ENCODE data around the gene MAST4.

DNA sequence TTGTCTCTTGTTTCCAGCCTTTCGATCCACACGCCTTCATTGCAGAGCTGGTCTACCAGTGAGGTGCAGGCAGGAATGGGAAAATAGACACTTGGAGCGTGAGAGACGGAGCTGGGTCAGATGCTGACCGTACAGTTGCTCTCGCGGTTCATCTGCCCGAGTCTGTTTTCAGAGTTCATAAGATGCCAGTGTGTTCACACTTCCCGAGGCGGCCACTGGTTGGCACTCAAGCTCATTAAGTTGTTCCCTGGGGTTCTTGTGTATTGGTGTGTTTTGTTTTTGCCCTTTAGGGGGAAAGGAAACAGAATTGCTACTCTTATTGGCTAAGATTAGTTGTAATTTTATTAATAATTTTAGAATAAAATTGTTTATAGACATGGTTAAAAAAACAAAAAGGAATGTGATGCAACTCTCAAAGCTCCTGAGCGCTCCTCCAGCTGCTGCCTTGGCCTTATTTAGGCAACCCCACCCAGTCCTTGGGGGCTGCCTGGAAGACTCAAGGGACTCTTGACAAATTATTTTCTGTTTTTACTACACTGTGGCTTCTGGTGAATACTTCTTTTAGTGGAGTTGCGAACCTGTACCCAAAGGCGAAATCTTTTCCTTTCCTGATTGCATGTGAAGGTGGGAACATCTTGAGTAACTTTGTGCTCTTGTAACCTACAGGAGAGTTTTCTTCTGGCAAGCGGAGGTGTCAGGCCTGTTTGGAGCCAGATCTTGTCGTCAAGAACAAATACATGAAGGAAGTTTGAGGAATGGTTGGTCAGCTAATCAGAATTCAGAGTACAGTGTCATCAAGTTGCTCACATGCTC lies 146.1 kb downstream of the MAST4 start:
- no peak for TF ChIP-seq POLR2A (IDR thresholded peaks at IDR 0.05)
- TF ChIP-seq, protein P1, sequence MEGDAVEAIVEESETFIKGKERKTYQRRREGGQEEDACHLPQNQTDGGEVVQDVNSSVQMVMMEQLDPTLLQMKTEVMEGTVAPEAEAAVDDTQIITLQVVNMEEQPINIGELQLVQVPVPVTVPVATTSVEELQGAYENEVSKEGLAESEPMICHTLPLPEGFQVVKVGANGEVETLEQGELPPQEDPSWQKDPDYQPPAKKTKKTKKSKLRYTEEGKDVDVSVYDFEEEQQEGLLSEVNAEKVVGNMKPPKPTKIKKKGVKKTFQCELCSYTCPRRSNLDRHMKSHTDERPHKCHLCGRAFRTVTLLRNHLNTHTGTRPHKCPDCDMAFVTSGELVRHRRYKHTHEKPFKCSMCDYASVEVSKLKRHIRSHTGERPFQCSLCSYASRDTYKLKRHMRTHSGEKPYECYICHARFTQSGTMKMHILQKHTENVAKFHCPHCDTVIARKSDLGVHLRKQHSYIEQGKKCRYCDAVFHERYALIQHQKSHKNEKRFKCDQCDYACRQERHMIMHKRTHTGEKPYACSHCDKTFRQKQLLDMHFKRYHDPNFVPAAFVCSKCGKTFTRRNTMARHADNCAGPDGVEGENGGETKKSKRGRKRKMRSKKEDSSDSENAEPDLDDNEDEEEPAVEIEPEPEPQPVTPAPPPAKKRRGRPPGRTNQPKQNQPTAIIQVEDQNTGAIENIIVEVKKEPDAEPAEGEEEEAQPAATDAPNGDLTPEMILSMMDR (IDR thresholded peaks at IDR 0.05), result peak in 2 of 4 experiments; percentile 13 to 34
- TF ChIP-seq POLR2AphosphoS5 (IDR thresholded peaks at IDR 0.05), result peak; percentile 30
